Astrocyte of the spinal cord (primary cell): ENCODE data around the gene BCL7A.
A peak's percentile ranks its signal among the peaks of the same experiment; 100 is the strongest.

Experiments used
- DNase-seq: peaks from one replicate; pipeline ENCODE4 v3.0.0; 2011; ENCODE audit warnings: low read depth, low spot score
- H3K4me3 ChIP-seq: 2 replicates; pipeline ENCODE4 v1.5.1; 2011; ENCODE audit warnings: low read depth, mild to moderate bottlenecking, low read length, moderate library complexity
- CTCF ChIP-seq: IDR thresholded peaks from 2 replicates; pipeline ENCODE4 v1.5.1; 2012; ENCODE audit warnings: low read depth, mild to moderate bottlenecking, low read length, inconsistent platforms
- in situ Hi-C: cut with HindIII; loops from 2 replicates; pipeline ENCODE4 v1.10.0; 2017; ENCODE audit warnings: low sequenced_read_pairs

BCL7A gene

GRCh38 chr12:122043476-122043875, 21.8 kb downstream of the BCL7A start:
- no peak for TF ChIP-seq CTCF
- no peak overlapping the region for H3K4me3 ChIP-seq
- no peak for DNase-seq
- in situ Hi-C loops = no loop called here

GRCh38 chr12:122045262-122045661, 23.6 kb downstream of the BCL7A start:
- no peak for DNase-seq
- no peak overlapping the region for H3K4me3 ChIP-seq
- no peak for TF ChIP-seq CTCF
- in situ Hi-C loops = no loop called here

DNA sequence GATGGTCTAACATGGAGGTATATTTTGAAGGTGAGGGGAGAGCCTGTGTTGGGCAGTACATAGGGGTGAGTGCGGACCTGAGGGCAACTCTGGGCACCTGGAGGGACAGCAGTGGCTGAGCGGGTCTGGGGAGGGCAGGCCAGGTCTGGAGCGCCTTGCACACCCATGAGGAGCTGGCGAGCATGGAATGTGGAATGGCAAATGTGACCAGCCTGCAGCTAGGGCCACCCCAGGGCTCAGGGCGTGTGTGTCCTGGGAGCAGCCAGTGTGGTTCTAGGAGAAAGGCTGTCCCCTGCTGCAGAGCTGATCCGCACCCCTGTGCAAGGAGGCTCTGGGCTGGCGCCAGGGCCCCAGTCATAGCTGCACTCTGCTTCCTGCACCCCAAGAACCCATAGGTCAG, 24.5 kb downstream of the BCL7A start:
- TF ChIP-seq CTCF = no peak
- in situ Hi-C loops = no loop called here
- no peak overlapping the region for H3K4me3 ChIP-seq
- no peak for DNase-seq

GRCh38 chr12:122048151-122048550, 26.5 kb downstream of the BCL7A start:
- no peak overlapping the region for H3K4me3 ChIP-seq
- no peak for TF ChIP-seq CTCF
- DNase-seq = peak; percentile 53
- in situ Hi-C loops = no loop called here

DNA sequence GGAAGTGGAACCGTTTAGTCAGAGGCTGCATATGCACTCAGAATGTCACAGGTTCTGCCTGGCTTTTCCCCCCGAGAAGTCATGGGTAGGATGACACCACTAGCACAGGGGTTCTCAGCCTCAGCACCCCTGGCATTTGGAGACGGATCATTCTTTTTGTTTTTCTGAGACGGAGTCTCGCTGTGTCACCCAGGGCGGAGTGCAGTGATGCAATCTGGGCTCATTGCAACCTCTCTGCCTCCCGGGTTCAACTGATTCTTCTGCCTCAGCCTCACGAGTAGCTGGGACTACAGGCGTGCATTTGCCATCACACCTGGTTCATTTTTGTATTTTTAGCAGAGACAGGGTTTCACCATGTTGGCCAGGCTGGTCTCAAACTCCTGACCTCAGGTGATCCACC, 28.1 kb downstream of the BCL7A start:
- TF ChIP-seq CTCF = no peak
- in situ Hi-C loops = no loop called here
- DNase-seq = no peak
- no peak overlapping the region for H3K4me3 ChIP-seq

- TF ChIP-seq CTCF = no peak
- no peak overlapping the region for H3K4me3 ChIP-seq
- DNase-seq = no peak
- in situ Hi-C loops = no loop called here
These were observed 29.0 kb downstream of the BCL7A start for GRCh38 chr12:122050706-122051105.
